GM19035 (cell line): Measurements from ENCODE around the gene ZC3HAV1L.
"Not testable (repeated sequence)": the region's sequence is repeated elsewhere in the genome, so short reads cannot be mapped to it uniquely, and the experiment has no call there.

Source experiments
- ATAC-seq: cut with Tn5 transposase; IDR thresholded peaks from one replicate; pipeline ENCODE4 v1.9.1; 2021; ENCODE audit not compliant: unreplicated experiment

Gene ZC3HAV1L, protein sequence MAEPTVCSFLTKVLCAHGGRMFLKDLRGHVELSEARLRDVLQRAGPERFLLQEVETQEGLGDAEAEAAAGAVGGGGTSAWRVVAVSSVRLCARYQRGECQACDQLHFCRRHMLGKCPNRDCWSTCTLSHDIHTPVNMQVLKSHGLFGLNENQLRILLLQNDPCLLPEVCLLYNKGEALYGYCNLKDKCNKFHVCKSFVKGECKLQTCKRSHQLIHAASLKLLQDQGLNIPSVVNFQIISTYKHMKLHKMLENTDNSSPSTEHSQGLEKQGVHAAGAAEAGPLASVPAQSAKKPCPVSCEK

GRCh38 chr7:139035586-139036353 lies at the start of gene ZC3HAV1L:
Gene ZC3HAV1L, minus strand, starts transcription at chr7:139036042. Its CDS starts 25 bp downstream, at chr7:139036017.
- ATAC-seq = peak; percentile 77

- no peak for ATAC-seq
Observed at GRCh38 chr7:139084709-139085108, 48.9 kb upstream of the ZC3HAV1L start.

GRCh38 chr7:139081584-139081983 lies 45.7 kb upstream of the ZC3HAV1L start:
- no peak for ATAC-seq

- no peak for ATAC-seq
Observed at GRCh38 chr7:139080905-139081304, 45.1 kb upstream of the ZC3HAV1L start.

DNA sequence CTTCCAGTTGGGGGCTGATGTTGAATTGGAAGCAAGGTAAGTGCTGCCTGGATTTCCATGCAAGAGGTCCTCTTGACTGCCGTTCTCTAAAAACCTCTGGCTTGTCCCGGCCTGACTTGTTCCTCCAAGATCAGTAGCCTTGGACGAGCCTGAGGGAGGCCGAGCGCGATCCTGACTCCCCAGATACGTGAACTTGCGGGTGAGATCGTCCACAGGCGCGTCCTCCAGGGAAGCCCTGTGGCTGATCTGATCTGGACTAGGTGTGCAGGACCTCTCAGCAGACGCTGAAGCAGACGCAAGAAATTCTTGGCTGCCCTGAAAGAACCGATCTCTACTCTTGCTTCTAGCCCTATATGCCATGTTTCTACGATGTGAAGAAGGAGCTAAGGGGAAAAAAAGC lies 44.0 kb upstream of the ZC3HAV1L start:
- ATAC-seq = no peak

- no peak for ATAC-seq
Observed at GRCh38 chr7:139078911-139079310, 43.1 kb upstream of the ZC3HAV1L start.

DNA sequence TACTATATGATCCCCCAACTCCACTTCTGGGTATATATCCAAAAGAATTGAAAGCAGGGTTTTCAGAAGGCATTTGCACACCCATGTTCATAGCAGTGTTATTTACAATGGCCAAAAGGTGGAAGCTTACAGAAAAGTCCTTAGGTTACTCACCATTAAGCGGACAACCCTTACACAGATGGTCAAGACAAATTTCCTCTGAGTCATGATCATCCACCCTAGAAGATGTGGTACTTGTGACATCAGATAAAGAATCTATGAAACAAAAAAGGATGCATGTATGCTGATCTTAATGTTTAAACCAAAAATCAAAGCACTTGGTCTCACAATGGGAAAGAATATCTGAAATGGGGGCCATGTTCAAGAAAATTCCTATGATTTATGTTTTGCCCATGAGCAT lies 42.6 kb upstream of the ZC3HAV1L start:
- ATAC-seq = no peak

GRCh38 chr7:139077706-139078105 lies 41.9 kb upstream of the ZC3HAV1L start:
- ATAC-seq = not testable (repeated sequence)

- no peak for ATAC-seq
Observed at GRCh38 chr7:139075871-139076686, 40.2 kb upstream of the ZC3HAV1L start.

GRCh38 chr7:139075031-139075652 lies 39.3 kb upstream of the ZC3HAV1L start:
- peak; percentile 95 for ATAC-seq

DNA sequence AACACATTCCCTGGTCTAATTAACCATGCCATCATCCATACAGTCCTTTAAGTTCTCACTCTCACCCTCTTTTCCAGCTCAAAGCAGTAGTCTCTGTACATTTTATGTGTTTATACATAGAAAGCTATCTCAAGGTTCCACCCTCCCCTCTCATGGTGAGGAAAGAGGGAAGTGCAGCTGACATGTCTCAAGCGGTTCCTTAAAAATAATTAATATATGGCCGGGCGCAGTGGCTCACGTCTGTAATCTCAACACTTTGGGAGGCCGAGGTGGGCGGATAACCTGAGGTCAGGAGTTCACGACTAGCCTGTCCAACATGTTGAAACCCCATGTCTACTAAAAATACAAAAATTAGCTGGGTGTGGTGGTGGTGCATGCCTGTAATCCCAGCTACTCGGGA lies 37.0 kb upstream of the ZC3HAV1L start:
- ATAC-seq = no peak

- ATAC-seq = no peak
Observed at GRCh38 chr7:139071680-139072079, 35.8 kb upstream of the ZC3HAV1L start.

GRCh38 chr7:139068544-139069399 lies 32.9 kb upstream of the ZC3HAV1L start:
- no peak for ATAC-seq

- no peak for ATAC-seq
Observed at GRCh38 chr7:139066315-139066714, 30.5 kb upstream of the ZC3HAV1L start.

GRCh38 chr7:139065323-139065722 lies 29.5 kb upstream of the ZC3HAV1L start:
- ATAC-seq = no peak

DNA sequence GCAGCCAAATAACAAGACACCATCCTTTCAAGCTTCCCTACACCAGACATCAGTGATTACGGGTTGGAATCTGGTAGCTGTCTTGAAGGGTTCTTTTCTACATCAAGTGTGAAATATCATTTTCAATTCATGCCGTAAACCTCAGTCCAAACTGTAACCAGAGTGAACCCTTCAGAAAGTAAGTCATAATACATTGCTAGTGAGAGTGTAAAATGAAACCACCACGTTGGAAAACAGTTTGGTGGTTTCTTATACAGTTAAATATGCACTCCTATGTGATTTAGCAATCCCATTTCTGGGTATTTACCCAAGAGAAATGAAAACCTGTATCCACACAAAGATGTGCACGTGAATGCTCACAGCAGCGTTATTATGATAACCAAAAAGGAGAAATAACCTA lies 25.6 kb upstream of the ZC3HAV1L start:
- no peak for ATAC-seq

- no peak for ATAC-seq
Observed at GRCh38 chr7:139060695-139061237, 24.9 kb upstream of the ZC3HAV1L start.

DNA sequence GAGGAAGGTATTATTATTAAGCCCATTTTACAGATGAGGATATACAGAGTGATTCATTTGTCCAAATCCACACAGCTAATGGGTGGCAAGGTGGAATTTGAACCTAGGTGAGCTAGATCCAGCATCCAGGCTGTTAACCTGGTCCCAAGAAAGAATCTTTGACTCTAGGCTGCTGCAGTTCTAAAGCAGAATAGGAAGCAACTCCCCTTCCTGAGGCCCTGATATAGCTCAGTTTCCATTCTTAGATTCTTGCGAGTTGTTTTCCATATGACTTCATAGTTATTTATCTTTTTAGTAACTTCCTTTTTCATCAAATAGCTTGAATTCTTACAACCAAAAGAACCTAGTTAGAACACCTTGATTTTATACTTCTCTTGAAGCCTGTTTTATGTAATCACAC lies 24.1 kb upstream of the ZC3HAV1L start:
- no peak for ATAC-seq

- no peak for ATAC-seq
Observed at GRCh38 chr7:139058943-139059342, 23.1 kb upstream of the ZC3HAV1L start.

GRCh38 chr7:139055674-139056073 lies 19.8 kb upstream of the ZC3HAV1L start:
- no peak for ATAC-seq
